Karpas-422 (cell line): ENCODE measurements around the gene CASP10. TPM values are rescaled to one million over a fixed set of nuclear protein-coding genes. Genes with fewer than 3 reads are reported as not detected.

Experiments
- DNase-seq: peaks from one replicate; pipeline ENCODE4 v3.0.0-alpha.2; 2015
- H2AFZ ChIP-seq: fragments of 200-600 bp; sonication (generic); 2 replicates; pipeline ENCODE4 v1.6.1; 2014; ENCODE audit warnings: antibody characterized with exemption, low read length, mixed read lengths
- H3K27ac ChIP-seq: fragments of 200-600 bp; sonication (generic); 2 replicates; pipeline ENCODE4 v1.5.1; 2014; ENCODE audit warnings: mild to moderate bottlenecking, low read length, moderate library complexity
- H3K27me3 ChIP-seq: fragments of 200-600 bp; sonication (generic); 2 replicates; pipeline ENCODE4 v1.6.1; 2014; ENCODE audit warnings: low read length, mixed read lengths
- H3K36me3 ChIP-seq: fragments of 200-600 bp; sonication (generic); 2 replicates; pipeline ENCODE4 v1.6.1; 2014; ENCODE audit warnings: low read length, mixed read lengths; ENCODE audit not compliant: insufficient read depth
- H3K4me1 ChIP-seq: fragments of 200-600 bp; sonication (generic); 2 replicates; pipeline ENCODE4 v1.6.1; 2014; ENCODE audit warnings: mild to moderate bottlenecking, low read length, mixed read lengths
- H3K4me2 ChIP-seq: fragments of 200-600 bp; sonication (generic); 2 replicates; pipeline ENCODE4 v1.6.1; 2014; ENCODE audit warnings: low read length, low read depth, mild to moderate bottlenecking; ENCODE audit not compliant: poor library complexity, severe bottlenecking
- H3K4me3 ChIP-seq: fragments of 200-600 bp; sonication (generic); 2 replicates; pipeline ENCODE4 v1.5.1; 2014; ENCODE audit warnings: mild to moderate bottlenecking, antibody characterized with exemption, low read length, mixed read lengths
- H3K79me2 ChIP-seq: fragments of 200-600 bp; sonication (generic); 2 replicates; pipeline ENCODE4 v1.6.1; 2014; ENCODE audit warnings: mild to moderate bottlenecking, low read length, mixed read lengths
- H3K9ac ChIP-seq: fragments of 200-600 bp; sonication (generic); 2 replicates; pipeline ENCODE4 v1.6.0; 2014; ENCODE audit warnings: low read length
- H3K9me2 ChIP-seq: fragments of 200-600 bp; sonication (generic), shearing (Covaris generic); replicated peaks from 2 replicates; pipeline ENCODE4 v1.6.0; 2014; ENCODE audit warnings: mild to moderate bottlenecking, low read length, moderate library complexity; ENCODE audit not compliant: insufficient read depth
- H3K9me3 ChIP-seq: fragments of 300-700, 200-600 bp; sonication (generic); 2 replicates; pipeline ENCODE4 v1.6.1; 2014; ENCODE audit warnings: low read length, mixed read lengths
- H4K20me1 ChIP-seq: fragments of 200-600 bp; sonication (generic); 2 replicates; pipeline ENCODE4 v1.6.1; 2014; ENCODE audit warnings: mild to moderate bottlenecking, antibody characterized with exemption, low read length, low read depth; ENCODE audit not compliant: insufficient read depth
- total RNA-seq: library from RNA; depleted of rRNA; stranded (reverse); fragments of >200 nt; shearing (Covaris generic); gene quantifications from 2 replicates; pipeline ENCODE4 v1.2.3, GENCODE V29; 2014; ENCODE audit warnings: low replicate concordance

Gene CASP10
- total RNA-seq, 1 experiment from 2014 or later = 0.48 TPM

GRCh38 chr2:201223089-201224073 lies 40.4 kb downstream of the CASP10 start:
- DNase-seq = no peak
- Histone ChIP-seq H3K9me3 (no peaks in the 10 kb centered on the region), H3K4me2 (peak overlapping the region; percentile 45), H3K9me2 (no peaks in the 10 kb centered on the region), H3K79me2 (no peaks in the 10 kb centered on the region), H2AFZ (no peak overlapping the region), H4K20me1 (no peaks in the 10 kb centered on the region), H3K27ac (no peak overlapping the region), H3K9ac (0 out of 2 replicates have a peak overlapping the region, but pooled peaks have one; percentile 17), H3K4me1 (peaks cover 7% of the 10 kb centered on the region), H3K27me3 (no peaks in the 10 kb centered on the region), H3K4me3 (peak overlapping the region; percentile 22; the same call in 1 of the 2 replicates), H3K36me3 (no peaks in the 10 kb centered on the region)

GRCh38 chr2:201228271-201228911 lies 45.5 kb downstream of the CASP10 start:
- Histone ChIP-seq H3K27me3 (no peaks in the 10 kb centered on the region), H3K4me2 (no peak overlapping the region), H3K27ac (no peak overlapping the region), H2AFZ (no peak overlapping the region), H3K4me3 (no peak overlapping the region), H3K79me2 (no peaks in the 10 kb centered on the region), H3K36me3 (no peaks in the 10 kb centered on the region), H3K9me2 (no peaks in the 10 kb centered on the region), H3K4me1 (peaks cover 20% of the 10 kb centered on the region), H4K20me1 (no peaks in the 10 kb centered on the region), H3K9ac (no peak overlapping the region), H3K9me3 (no peaks in the 10 kb centered on the region)
- no peak for DNase-seq

- Histone ChIP-seq H3K79me2 (peaks cover 2% of the 10 kb centered on the region), H3K27ac (no peak overlapping the region), H3K4me1 (peaks cover 19% of the 10 kb centered on the region), H3K9me3 (no peaks in the 10 kb centered on the region), H3K9ac (no peak overlapping the region), H4K20me1 (no peaks in the 10 kb centered on the region), H3K9me2 (no peaks in the 10 kb centered on the region), H2AFZ (no peak overlapping the region), H3K4me2 (no peak overlapping the region), H3K27me3 (no peaks in the 10 kb centered on the region), H3K4me3 (no peak overlapping the region), H3K36me3 (no peaks in the 10 kb centered on the region)
- no peak for DNase-seq
Observed at GRCh38 chr2:201228912-201229290, 46.0 kb downstream of the CASP10 start.

DNA sequence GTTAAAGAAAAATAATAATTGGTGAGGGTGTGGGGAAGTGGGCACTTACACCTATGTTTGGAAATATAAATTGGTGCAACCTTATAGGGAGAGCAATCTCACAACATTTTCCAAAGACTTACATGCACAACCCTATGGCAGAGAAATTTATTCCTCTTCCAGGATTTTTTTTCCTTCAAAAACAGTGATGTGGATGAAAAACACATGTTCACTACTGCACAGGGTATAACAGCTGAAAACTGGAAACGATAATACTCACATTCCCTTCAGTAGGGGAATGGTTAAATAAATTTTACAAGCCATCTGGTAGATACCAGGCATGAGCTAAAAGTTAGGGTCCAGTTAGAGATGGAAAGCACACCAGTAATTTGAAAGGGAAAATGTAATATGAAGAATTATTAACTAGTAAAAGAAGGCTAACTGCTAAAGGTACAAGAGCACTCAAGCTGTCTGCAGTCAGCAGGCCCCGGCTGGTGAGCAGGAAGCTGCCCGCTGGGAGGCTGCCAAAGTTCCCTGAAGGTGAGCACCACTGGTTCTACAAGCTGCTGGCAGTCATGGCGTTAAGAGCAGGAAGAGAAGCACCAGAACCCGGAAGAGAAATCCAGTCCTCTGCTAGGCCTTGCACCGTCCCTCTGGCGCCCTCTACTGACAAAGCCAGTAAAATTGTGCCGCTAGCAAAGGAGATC lies 49.0 kb downstream of the CASP10 start:
- Histone ChIP-seq H4K20me1 (no peaks in the 10 kb centered on the region), H3K36me3 (no peaks in the 10 kb centered on the region), H3K27ac (peak overlapping the region; percentile 32; the same call in 1 of the 2 replicates), H3K9me2 (no peaks in the 10 kb centered on the region), H3K4me3 (peak overlapping the region; percentile 38; the same call in 1 of the 2 replicates), H3K4me2 (peak overlapping the region; percentile 80), H3K4me1 (peaks cover 44% of the 10 kb centered on the region), H2AFZ (peak overlapping the region; percentile 59), H3K9ac (peak overlapping the region; percentile 43), H3K79me2 (peaks cover 26% of the 10 kb centered on the region), H3K9me3 (no peaks in the 10 kb centered on the region), H3K27me3 (no peaks in the 10 kb centered on the region)
- DNase-seq = peak; percentile 98

DNA sequence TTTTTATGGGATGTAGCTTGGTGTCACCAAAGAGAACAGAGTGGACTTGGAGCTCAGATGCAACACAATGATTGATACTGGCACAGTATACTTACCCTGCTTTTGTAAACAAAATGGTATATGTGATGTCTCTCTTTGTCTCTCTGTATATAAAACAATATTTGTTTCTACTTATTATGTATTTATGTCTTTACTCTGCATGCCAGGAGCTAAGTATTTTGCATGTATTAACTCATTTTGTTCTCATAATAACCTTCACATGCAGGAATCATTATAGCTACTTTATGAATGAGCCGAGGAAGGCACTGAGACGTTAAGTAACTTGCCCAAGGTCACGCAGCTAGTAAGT lies 49.5 kb downstream of the CASP10 start:
- Histone ChIP-seq H3K9me2 (no peaks in the 10 kb centered on the region), H3K4me1 (peaks cover 44% of the 10 kb centered on the region), H2AFZ (peak overlapping the region; percentile 59), H3K27me3 (no peaks in the 10 kb centered on the region), H3K27ac (peak overlapping the region; percentile 65), H3K4me2 (peak overlapping the region; percentile 80), H3K36me3 (no peaks in the 10 kb centered on the region), H4K20me1 (no peaks in the 10 kb centered on the region), H3K79me2 (peaks cover 26% of the 10 kb centered on the region), H3K9me3 (no peaks in the 10 kb centered on the region), H3K9ac (peak overlapping the region; percentile 74), H3K4me3 (peak overlapping the region; percentile 70)
- no peak for DNase-seq

- no peaks in the 10 kb centered on the region for H3K27me3 ChIP-seq
- no peaks in the 10 kb centered on the region for H4K20me1 ChIP-seq
- DNase-seq = peak; percentile 94
- peak overlapping the region; percentile 59 for H2AFZ ChIP-seq
- no peaks in the 10 kb centered on the region for H3K9me2 ChIP-seq
- peaks cover 44% of the 10 kb centered on the region for H3K4me1 ChIP-seq
- peak overlapping the region; percentile 70 for H3K4me3 ChIP-seq
- H3K9ac ChIP-seq = peak overlapping the region; percentile 74
- peak overlapping the region; percentile 80 for H3K4me2 ChIP-seq
- peaks cover 26% of the 10 kb centered on the region for H3K79me2 ChIP-seq
- no peaks in the 10 kb centered on the region for H3K36me3 ChIP-seq
- no peaks in the 10 kb centered on the region for H3K9me3 ChIP-seq
- H3K27ac ChIP-seq = peak overlapping the region; percentile 65
Observed at GRCh38 chr2:201233192-201233811, 50.4 kb downstream of the CASP10 start.

DNA sequence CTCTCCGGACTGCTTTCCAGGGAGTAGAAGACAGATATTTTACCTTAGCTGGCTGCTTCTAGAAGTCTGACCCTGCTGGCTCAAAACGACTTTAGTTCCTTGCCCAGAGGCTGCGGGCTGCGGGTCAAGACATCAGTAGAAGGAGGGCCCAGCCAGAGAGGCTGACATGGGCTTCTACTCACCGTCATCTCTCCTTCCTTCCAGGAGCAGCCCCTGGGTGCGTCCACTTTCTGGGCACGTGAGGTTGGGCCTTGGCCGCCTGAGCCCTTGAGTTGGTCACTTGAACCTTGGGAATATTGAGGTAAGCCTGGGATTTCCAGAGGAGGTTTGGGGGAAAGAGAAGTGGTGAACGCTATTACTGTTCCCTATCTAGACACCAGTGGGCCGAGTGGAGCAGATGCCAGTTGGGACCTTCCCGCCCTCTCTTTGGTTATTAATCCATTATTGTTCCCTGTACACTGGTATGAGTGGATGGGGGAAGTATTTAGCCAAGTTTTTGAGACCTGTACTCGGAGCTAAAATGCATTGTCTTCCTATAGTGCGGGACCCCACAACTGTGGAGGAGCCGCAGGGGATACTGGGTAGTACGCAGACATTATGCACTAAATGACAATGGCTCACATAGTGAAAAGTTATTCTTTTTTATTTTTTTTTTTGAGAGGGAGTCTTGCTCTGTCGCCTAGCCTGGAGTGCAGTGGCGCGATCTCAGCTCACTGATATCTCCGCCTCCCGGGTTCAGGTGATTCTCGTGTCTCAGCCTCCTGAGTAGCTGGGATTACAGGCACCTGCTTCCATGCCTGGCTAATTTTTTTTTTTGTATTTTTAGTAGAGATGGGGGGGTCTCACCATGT lies 51.1 kb downstream of the CASP10 start:
- no peaks in the 10 kb centered on the region for H3K27me3 ChIP-seq
- H4K20me1 ChIP-seq = no peaks in the 10 kb centered on the region
- H3K27ac ChIP-seq = peak overlapping the region; percentile 65
- peak overlapping the region; percentile 59; the same call in 1 of the 2 replicates for H2AFZ ChIP-seq
- H3K4me3 ChIP-seq = peak overlapping the region; percentile 70
- peaks cover 44% of the 10 kb centered on the region for H3K4me1 ChIP-seq
- peaks cover 26% of the 10 kb centered on the region for H3K79me2 ChIP-seq
- H3K9ac ChIP-seq = peak overlapping the region; percentile 74
- H3K36me3 ChIP-seq = no peaks in the 10 kb centered on the region
- peak overlapping the region; percentile 80 for H3K4me2 ChIP-seq
- no peaks in the 10 kb centered on the region for H3K9me2 ChIP-seq
- no peaks in the 10 kb centered on the region for H3K9me3 ChIP-seq
- DNase-seq = peak; percentile 59
